Measurements from ENCODE around the gene TMEM143.

DNA sequence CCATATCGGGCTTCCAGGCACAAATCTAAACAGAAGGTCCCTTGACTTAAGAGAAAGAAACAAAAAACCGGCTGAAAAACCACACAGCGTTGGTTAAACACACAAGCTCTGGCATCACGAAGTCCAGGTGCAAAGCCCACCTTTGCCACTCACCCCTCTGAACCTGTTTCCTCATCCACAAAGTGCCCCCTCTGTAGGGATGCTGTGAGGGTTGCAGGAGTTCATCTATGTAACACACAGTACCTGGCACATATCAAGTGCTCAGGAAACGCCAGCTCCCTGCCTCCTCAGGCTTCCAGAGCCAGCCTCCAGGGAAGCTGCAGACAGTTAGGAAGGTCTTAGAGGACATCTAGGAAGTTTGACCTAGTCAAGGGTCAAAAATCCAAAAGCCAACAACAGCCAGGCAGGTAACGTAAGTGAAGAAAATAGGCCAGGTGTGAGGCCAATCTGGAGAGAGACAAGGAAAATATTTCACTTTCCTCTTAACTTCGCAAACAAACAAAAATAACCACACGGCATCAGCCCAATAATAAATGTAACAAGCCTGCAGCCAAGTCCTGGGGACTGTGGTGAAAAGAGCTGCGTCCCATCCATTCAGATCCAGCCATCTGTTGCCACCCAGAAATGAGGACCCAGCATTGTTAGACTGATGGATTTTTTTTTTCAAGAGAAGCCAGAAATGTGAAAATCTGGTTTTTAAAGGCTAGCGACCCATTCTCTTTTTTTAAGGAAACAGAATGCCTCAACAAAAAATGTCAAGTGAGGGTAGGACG, 17.6 kb upstream of the TMEM143 start:
- TF ChIP-seq, protein P1, sequence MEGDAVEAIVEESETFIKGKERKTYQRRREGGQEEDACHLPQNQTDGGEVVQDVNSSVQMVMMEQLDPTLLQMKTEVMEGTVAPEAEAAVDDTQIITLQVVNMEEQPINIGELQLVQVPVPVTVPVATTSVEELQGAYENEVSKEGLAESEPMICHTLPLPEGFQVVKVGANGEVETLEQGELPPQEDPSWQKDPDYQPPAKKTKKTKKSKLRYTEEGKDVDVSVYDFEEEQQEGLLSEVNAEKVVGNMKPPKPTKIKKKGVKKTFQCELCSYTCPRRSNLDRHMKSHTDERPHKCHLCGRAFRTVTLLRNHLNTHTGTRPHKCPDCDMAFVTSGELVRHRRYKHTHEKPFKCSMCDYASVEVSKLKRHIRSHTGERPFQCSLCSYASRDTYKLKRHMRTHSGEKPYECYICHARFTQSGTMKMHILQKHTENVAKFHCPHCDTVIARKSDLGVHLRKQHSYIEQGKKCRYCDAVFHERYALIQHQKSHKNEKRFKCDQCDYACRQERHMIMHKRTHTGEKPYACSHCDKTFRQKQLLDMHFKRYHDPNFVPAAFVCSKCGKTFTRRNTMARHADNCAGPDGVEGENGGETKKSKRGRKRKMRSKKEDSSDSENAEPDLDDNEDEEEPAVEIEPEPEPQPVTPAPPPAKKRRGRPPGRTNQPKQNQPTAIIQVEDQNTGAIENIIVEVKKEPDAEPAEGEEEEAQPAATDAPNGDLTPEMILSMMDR (IDR thresholded peaks at IDR 0.05): no peak
- no peak for TF ChIP-seq POLR2A (IDR thresholded peaks at IDR 0.05)
